RKO (cell line): Measurements from ENCODE around the gene TCF20.

ENCODE experiments used
- DNase-seq: peaks from one replicate; pipeline ENCODE4 v3.0.0-alpha.2; 2016; ENCODE audit warnings: low spot score

The TCF20 gene

DNA sequence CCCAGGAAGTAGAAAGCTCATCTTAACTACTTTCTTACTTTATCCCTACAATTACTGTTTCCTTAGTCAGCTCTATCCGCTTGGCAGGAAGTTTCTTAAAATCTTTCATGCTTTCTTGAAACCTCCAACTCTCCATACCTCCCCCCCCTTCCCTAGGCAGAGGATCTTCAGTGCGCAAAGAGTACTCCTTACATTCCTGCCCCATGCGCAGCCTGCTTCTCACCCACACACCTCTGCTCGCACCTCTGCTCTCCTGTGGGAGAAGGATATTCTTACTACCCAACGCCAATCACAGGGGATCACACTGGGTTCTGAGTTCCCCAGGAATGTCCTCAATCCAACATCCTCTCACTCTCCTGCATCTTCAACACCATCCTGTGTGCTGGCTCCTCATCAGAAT lies 12.3 kb downstream of the TCF20 start:
- DNase-seq, result no peak

DNA sequence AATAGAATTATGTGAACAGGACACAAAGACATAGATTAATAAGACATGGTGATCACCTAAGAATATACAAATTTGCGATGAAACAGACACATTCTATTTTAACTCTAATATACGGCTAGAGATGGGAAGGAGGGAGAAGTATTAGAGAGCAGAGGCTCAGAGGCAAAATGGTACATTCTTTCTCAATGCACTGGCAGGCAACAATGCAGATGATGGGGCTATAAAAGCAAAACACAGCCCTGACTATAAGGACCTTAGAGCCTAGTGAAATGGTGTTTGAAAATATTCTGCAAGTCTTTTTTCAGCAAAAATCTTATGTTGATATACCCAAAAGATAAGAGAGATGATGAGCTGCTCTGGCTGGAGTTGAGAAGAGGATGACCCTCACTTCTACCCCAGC lies 13.1 kb downstream of the TCF20 start:
- DNase-seq, result no peak

DNA sequence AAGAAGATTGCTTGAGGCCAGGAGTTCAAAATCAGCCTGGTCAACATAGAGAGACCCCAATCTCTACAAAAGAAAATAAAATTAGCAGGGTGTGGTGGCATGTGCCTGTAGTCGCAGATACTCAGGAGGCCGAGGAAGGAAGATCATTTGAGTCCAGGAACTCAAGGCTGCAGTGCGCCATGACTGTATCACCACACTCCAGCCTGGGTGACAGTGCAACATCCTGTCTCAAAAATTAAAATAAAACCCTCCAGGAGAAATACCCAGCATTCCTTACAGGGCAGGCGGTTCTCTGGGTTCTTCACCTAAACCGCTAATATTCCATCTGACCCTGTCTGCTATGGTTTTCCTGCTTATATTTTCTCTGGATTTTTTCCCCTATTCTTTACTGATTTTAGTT lies 13.5 kb downstream of the TCF20 start:
- no peak for DNase-seq

DNA sequence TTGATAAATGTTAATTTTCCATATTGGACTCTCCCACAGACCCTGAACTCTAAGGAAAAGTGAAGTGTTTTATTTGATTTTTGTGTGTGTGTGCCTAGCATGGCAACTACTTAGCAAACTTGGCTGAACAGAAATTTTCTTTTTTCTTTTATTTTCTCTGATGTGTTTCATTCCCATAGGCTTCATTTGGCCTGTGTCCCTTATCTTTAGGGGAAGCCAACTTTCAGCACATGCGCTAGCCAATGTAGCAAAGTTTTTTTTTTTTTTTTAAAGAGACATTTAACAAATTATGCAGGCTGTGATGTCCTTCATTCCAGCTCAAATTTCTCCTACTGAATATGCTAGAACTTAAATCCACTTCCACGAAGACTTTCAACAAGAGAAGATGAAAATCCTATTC lies 14.2 kb downstream of the TCF20 start:
- no peak for DNase-seq

DNA sequence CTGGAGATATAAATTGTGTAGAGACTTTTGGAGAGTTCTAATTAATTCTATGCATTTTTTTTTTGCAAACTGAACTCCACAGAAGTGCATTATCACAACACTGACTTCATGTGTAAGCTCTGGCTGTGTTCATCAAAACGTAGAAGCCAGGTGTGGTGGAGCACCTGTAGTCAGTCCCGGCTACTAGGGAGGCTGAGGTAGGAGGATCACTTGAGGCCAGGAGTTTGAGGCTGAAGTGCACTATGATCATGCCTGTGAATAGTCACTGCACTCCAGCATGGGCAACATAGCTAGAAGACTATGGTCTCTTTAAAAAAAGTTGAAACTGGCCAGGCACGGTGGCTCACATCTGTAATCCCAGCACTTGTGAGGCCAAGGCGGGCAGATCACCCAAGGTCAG lies 20.6 kb downstream of the TCF20 start:
- no peak for DNase-seq

DNA sequence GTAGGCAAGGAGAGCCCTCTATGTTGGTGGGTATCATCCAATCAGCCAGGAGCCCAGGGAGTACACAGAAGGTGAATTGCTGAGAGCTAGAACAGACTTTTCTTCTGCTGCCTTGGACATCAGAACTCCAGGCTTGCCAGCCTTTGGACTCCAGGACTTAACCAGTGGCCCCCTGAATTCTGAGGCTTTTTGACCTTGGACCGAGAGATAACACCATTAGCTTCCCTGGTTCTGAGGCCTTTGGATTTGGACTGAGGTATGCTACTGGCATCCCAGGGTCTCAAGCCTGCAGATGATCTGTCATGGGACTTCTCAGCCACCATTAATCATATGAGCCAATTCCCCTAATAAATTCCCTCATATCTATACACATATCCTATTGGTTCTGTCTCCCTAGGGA lies 21.5 kb downstream of the TCF20 start:
- DNase-seq, result no peak

DNA sequence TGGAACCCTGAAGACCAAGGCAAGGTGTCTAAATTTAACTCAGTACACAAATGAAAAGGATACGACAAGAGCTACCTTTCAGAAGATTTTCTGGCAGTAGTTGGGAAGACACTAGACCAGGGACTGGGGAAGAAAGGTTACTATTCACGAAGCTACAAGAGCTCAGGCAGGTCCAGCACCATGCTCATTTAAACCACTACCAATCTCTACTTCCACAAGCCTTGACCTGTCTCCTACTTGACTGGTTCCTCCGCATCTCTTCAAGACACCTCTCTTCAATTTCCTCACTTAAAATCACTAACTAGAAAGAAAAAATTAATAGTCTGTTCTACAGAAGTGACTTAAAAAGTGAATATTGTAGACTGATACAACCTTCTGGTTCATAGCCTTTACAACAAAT lies 22.9 kb downstream of the TCF20 start:
- DNase-seq, result no peak

DNA sequence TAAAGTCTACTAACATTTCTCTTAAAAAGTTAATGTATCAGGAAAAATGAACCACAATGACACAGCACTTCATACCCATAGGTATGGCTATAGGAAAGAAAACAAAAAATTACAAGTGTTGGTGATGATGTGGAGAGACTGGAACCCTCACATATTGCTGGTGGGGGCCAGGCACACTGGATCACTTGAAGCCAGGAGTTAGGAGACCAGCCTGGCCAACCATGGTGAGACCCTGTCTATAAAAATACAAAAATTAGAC lies 26.7 kb downstream of the TCF20 start:
- DNase-seq, result no peak

DNA sequence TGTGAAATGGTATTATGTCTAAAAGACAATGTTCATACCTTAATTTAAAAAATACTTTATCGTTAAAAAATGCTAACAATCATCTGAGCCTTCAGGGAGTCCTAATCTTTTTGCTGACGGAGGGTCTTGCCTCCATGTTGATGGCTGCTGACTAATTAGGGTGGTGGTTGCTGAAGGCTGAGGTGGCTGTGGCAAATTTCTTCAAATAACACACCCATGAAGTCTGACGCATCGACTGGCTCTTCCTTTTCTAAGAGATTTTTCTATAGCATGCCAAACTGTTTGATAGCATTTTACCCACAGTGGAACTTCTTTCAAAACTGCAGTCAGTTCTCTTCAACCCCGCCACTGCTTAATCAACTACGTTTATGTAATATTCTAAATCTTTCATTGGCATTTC lies 33.6 kb downstream of the TCF20 start:
- DNase-seq, result no peak

DNA sequence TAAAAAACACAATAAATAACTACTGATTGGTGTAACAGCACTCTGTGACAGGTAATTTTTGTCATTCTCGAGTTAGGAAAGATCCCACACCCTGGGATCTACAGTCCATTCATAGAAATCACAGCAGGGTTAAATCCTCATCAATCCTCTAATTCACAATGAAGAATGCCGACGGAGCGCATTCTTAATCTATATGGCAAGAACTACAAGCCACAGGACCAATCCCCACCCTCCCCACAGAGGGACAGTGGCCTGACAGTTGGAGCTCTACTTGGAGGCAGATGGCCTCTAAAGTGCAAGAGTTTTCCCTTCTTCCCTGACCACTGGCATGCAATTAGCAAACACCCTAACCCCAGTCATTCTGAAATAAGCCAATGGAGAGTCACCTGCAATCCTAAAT lies 34.2 kb downstream of the TCF20 start:
- no peak for DNase-seq

DNA sequence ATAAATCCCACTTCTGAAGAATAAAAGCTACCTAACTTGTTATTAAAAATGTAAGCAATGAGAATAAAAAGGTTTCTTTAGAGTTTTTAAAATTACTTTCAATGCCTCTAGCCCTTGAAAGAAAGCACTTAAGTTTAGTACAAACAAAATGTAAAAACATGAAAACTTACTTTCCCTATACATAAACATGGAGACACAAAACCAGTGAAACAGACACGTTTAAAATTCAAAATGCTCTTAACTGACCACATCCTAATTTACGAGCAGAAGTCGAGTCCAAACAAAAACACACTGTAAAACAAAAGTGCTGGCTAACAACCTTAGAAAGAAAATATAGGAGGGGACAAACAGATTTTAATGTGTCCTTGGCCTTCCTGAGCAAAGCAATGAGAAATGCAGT lies 36.6 kb downstream of the TCF20 start:
- no peak for DNase-seq

DNA sequence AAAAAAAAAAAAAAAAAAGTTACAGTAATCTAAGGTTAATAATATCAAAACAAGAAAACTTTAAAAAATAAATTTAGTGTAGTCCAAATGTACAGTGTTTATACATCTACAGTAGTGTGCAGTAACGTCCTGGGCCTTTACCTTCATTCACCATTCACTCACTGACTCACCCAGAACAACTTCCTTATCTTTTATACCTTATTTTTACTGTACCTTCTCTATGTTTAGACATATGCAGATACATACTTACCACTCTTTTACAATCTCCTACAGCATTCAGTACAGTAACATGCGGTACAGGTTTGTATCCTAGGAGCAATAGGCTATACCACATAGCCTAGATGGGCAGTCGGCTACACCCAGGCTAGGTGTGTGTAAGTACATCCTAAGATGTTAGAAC lies 38.5 kb downstream of the TCF20 start:
- DNase-seq, result no peak

DNA sequence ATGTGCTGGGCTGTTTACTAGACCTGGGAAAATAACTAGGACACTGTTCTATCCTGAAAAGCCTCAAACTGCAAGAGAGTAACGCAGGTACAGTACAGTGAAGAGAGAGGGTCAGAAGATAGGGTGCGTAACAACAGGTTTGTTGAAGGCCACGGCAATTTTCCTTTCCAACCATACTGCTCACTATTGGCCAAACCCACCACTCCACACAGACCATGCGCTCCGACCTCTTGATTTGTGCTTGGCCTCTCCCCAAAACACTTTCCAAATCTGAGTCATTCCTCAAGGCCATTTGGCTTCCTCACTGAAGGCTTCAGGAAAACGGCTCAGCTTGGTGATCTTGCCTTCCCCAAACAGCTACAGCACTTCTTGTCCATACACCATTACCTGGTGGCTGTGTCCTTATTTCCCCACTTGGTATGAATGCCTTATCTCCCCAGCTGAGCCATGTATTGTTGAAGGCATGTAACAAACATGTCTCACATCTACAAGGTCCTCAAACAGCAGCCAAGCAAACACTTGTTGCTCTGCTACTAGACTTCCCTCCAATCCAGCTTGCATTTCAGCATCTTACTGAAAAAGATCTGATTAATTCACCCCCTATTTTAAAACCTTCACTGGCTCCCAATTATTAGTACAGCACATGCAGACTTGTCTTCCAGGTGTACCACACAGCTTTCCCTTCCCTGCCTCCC lies 40.9 kb downstream of the TCF20 start:
- DNase-seq, result no peak

DNA sequence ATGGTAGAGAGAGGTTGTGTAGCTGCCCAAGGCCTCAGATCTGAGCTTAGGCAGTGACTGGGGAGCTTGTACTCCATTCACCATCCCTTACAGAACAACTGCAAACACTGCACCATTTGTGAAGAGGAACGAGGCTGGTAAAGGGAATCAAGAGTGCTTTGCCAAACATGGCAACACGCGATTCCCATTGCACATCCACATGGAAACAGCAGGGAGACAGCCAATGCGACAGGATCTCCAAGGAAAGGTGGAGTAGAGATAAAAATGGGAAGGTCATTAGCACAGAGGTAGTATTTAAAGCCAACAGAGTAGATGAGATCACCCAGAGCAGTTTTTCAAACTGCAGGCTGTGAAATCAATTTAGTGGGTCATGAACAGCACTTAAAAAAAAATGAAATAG lies 42.0 kb downstream of the TCF20 start:
- no peak for DNase-seq

DNA sequence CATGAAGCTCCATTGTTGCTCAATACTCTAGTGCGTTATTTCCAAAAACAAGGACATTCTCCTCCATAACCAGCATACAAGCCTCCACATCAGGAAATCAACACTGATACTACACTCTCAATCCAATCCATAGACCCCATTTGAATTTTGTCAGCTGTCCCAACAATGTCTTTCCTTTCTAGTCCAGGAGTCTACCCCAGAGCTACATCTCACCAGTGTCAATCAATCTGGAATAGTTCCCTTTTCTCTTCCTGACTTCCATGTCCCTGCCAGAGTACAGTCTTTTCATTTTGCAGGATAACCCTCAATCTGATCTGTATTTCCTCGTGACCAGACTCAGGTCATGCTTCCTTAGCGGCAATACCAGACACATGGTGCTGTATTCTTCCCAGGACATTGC lies 43.0 kb downstream of the TCF20 start:
- no peak for DNase-seq

DNA sequence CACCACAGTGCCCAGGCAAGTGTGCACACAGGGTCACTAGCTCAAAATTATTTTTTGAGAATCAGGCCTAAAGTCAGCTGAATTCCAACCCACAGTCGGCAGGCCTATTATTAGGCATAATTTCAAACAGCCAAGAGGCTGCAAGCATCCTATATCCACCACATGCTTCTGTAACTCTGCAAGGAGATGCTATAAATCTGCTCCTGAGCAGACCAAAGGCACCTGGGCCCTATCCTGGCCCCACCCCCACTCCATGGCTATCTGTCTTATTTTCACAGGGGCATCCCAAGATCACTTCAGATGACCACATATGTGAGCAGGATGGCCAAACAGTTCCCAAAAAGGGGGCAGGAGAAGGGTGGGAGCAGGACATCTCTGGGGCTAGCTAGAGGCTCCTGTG lies 44.6 kb downstream of the TCF20 start:
- DNase-seq, result no peak

DNA sequence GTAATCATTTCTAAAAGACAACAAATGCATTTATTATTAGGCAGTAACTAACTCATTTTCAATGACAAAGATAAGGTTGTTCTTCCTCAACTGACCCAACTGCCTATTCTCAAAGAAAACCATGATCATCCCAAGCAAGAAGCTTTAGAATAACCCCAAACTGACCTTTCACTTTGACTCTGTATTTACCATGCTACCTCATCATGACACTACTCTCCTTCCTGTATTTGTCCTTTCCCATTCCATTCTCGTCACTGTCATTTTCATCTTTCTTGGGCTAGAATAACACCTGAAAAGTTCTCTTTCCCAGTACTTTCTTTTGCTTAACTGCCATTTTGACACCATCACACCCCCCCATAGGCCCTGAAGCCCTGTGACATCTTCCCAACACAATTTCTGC lies 48.3 kb downstream of the TCF20 start:
- no peak for DNase-seq
